Colon (tissue), 2 donors: ENCODE data around the gene RAB31.

Experiments used
- FAIRE-seq: peaks from 2 replicates; lab custom pipeline; 2012; peaks lifted over from hg19 to GRCh38; lab: Jason Lieb, UNC
- donor health status: control.
- donor health status: control.

The RAB31 gene

DNA sequence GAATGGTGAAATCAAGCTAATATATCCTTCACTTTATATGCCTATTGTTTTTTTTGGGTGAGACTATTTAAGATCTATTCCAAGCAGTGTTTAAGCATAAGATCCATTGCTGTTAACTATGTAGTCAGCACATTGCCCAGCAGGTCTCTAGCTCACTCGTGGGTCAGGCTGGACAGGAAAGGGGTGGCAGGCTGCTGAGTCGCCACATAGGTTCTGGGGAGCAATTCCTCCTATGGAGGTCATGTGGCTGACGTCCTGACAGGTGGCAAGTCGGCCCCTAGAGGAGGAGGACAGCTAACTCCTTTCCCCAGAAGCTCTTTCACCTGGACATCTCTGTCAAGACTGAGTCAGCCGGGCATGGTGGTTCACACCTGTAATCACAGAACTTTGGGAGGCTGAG lies 13.9 kb upstream of the RAB31 start:
- FAIRE-seq = no peak

DNA sequence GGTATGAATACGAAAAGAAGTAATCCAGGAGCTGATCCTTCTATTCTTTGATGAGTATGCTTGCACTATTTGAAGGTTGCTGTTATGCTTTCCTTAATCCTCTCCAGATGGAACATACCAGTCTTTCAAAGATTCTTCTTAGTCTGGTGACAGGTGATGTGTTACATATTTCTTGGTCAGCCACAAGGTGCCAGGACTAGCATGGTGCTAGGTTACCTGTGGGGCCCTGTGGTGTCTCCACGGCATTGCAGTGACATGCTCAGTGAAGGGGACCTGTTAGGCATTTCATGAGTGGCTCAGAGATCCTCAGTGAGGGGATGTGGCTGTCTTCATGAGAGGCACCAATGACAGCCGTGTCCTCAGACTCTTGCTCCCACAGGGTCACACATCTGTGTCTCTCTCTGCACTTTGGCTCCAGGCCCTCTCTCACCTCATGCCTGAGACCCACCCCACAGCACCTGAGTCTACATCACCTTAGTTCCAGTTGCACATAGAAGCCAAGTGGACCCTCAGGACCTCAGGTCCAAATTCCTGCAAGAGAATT lies 13.1 kb upstream of the RAB31 start:
- FAIRE-seq = no peak

DNA sequence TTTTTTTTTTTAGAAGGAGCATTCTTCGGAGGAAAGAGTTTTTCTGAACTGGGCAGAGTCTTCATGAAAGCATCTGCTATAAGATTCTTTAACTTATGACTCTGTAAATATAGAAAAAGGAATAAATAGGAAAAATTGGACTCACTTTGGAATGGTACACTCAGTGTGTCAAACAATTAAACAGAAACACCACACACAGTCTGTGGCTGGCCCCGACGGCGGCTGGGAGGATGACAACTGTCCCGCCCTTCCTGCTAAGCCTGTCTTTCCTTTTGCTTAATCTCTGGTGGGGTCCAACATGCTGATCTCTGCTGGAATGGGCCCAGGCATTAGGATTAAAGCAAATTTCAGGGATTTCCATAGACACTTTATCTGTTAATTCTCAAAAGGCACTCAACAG lies 12.5 kb upstream of the RAB31 start:
- FAIRE-seq = no peak

DNA sequence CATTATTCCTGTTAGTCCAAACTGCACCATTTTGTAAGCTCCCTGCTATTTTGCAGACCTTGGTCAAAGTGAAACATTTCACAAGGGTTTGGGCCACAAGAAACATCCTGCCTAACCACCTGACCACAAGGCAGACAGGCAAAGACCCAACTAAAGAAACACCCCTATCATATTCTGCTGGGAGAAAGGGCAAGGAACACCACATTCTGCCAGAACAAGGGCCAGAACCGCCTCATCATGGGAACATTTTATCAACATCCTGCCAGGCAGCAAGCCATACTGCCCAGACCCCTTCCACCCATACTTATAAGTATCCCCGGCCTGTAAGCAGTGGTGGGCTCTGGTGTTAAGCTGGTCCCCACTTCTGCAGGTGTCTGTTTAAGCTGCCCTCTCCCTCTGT lies 12.0 kb upstream of the RAB31 start:
- no peak for FAIRE-seq

DNA sequence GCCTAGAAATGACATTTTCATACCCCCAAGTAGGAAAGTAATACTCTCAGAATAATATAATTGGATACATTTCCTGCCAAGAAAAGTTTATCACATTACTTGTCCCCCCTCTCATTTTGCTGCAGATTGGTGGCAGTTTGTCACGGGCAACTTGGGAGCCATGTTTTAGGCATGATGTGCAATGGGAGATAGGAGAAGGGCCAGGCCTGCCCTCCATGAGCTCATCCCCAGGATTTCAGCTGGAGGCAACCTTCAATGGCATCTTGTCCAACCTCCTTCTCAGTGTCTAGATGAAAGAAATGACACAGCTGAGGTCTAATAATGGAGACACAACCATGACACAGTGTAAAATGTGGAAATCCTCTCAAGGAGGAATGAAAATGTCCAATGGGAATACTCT lies 11.4 kb upstream of the RAB31 start:
- FAIRE-seq = no peak

DNA sequence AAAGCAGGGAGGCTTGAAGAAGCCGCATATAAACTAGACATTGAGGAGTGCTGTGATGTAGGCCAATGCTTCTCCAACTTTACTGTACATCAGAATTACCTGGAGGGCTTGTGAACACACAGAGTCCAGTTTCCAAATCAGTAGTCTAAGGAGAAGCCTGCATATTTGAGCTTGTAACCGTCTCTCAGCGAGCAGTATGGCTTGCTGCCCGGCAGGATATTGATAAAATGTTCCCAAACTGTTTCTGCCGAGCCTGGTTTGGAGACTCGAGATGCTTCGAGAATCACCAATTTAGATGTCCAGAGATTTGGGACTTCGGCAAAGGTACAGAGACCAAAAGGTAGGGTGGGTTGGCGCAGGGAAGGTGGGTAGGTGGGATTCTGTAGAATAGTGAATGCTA lies 11.0 kb upstream of the RAB31 start:
- no peak for FAIRE-seq

DNA sequence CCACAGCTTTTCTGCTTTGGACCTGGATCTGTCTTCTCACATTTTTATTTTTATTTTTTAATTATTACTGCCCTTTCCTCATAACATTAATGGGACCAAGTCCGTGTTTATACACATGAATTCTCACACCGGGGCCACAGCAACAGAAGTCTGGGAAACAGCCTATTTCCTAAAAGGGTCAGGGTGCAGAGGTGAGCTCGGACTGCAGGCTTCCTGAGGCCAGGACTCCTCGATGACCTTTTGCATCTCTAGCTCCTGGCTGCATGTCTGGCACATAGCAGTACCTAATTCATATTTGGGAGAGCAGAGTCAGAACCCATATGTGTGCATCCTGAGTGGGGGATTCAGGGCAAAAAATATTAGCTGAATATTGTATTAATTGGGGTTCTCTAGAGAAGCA lies 9.6 kb upstream of the RAB31 start:
- FAIRE-seq = no peak

DNA sequence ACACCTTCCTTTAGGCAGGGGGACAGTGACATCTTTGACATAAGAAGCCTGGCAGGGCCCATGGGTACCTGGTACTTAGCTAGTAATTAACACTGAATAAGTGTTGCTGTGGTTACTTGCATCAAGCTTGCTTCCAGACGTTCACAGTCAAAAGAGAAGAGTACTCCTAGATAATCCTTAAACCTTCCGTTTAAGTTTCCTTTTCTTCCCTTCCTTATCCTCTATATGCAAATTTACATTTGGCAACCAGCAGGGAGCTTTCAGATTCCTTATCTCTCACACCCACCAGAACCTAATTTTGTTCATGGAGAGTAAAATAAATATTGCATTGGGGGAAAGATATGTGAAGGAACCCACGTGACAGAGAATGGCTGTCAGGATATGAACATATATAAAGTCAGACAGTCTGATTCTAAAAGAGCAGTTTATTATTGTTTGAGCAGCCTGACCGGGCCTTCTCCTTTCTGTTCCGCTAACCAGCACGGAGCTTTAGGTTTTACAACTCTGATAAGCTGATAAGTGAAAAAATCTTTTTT lies 7.8 kb upstream of the RAB31 start:
- no peak for FAIRE-seq

DNA sequence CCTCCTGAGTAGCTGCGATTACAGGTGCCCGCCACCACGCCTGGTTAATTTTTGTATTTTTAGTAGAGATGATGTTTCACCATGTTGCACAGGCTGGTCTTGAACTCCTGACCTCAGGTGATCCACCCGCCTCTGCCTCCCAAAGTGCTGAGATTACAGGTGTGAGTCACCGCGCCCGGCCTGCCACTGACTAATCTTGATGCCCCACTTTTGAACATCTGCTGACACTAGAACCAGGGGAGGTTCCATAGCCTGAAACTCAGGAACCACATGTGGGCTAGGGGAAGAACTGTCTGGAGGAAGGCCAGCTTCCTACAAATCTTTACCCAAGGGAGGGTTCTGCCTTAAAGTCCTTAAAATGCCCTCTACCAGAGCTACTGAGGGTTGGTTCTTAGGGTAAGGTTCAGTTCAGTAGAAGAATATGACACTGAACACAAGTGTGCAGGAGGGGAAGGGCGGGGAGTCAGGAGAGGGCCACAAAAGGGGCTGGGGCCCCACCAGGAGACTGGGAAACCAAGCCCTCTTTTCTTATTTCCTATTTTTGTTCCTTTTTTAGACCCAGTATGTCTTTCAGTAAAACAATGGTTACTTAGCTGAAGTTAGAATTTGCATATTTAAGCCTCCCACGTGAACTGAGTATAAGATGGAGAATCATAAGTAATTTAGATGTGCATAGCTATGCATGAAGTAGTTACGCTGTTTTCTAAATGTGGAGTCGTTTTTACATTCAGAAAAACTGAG lies 6.3 kb upstream of the RAB31 start:
- FAIRE-seq = no peak

DNA sequence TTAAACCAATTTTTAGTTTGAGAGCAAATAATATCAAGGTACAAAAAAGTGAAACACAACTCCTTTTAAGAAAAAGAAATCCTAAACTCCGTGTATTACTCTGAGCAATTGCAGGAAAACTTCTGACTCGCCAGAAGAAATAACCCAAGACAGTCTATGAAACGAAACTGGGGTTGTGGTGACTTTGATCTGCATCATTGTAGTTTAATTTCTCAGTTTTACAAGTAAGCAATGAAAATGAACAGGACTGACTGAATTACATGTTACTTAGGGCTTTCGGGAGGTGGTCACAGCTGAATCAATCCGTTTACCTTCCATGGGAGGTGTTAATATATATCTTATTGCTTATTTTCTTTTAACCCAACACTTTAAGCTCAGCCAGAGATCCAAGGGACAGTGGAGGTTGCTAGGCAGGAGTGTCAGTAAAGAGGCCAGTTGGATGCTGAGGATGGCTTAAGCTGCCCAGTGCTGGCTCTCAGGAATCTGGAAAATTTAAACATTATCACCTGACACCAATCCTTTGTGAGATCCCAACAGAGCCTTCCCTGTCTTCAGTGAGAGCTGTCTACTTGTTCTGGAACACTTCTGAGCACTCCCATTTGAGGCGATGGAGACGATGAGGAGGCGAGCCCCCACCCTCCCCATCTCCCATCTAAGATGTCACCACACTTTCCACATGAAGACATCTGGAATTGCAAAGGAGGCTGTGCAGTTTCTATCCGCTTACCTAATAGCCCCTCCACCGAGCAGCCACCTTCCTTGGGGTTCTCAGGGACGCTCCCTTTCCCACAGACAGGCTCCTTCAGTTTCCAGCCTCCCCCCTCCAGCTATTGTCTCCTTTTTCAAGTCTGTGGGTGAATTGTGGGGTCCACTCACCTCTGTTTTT lies 3.6 kb upstream of the RAB31 start:
- no peak for FAIRE-seq

DNA sequence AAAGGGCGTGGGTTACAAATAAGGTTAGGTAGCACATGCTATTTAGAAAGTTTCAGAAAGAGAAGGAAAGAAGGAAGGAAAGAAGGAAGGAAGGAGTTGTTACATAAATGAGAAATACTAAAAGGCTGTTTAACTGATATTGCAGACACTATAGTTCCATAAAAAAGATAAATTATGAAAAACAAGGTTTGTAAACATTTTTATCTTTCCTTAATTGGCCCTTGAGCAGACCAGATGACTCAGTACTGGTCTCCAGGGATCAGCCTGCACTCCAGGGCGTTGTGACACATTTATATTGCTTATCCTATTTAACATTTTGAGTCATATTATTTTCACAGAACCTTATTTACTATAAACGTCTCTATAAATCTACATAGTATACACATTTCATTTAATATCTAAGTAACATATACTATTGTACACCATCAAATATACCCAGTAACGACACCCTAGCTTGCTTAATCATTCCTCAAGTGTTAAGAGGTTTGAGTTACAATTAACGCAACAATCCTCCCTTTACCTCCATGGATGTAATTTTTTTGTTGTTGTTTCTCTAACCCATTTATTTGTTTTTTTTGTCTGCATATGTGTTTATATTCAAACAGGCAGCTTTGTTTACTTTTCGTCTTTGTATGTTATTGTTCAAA lies 2.8 kb upstream of the RAB31 start:
- no peak for FAIRE-seq

DNA sequence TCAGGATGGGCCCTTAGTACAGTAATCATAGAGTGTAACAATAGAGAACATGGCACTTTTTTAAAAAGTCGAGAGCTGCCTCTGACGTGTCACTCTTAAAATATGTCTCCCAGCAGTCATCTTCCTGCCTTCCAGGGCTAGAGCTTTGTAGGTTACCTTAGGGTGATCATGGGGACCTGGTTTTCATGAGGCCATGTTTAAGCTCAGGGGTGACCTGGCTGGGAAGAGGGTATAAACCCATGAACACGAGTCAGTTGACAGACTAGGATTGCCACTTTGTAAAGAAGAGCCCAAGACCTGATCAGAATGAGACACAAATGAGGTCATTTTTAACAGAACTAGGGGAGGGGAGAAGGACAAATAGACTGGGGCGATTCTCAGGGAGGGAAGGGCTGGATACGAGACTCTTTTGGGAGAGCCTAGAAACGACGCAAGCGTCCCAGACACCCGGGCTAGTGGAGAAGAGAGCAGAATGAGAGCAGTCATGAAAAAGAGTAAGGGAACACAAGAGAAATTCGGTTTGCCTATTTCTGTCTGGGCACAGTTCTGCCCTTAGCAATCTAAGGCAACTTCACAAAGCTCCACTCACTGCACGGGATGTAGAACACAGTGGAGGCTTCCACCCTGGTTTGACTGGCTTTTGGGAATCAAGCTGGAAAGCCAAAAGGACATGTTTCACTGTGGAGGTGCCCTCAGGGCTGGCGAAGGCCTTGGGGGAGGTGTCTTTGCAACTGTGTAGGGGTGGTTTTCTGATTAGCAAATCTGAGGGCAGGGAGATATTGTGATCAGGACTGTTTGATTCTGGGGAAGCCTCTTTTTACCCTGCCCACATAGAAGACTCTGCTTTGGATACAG lies 1.8 kb upstream of the RAB31 start:
- FAIRE-seq = no peak

DNA sequence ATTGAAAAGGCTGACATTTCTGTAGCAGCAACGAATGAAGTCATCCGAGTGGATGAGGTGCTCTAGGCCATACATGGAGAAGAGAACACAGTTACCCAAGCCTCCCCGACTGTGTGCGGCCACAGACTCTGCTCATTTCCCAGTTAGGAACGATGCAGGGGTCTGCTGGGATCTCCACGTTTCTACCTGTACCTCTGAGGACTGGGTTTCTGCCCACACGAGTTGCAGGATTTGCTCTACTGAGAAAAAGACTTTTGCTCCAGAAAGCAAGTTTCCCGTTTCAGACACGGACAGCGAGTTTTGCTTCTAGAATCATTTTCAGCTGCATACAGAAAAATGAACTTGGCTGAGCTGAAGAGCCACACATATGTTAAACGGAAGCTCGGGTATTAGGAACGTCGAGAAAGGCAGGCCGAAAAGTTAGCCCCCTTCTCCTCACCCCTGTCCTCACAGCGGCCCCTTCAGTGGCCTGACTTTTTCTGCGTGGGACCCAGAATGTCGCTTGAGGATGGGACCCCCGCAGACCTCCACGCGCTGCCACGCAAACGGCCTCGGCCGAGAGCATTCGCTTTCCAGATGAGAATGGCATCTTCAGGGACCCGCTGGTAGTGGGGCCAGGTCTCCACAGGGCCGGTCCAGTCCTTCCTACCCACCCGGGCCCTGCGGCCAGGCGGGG lies 582 bp upstream of the RAB31 start:
- FAIRE-seq = no peak

DNA sequence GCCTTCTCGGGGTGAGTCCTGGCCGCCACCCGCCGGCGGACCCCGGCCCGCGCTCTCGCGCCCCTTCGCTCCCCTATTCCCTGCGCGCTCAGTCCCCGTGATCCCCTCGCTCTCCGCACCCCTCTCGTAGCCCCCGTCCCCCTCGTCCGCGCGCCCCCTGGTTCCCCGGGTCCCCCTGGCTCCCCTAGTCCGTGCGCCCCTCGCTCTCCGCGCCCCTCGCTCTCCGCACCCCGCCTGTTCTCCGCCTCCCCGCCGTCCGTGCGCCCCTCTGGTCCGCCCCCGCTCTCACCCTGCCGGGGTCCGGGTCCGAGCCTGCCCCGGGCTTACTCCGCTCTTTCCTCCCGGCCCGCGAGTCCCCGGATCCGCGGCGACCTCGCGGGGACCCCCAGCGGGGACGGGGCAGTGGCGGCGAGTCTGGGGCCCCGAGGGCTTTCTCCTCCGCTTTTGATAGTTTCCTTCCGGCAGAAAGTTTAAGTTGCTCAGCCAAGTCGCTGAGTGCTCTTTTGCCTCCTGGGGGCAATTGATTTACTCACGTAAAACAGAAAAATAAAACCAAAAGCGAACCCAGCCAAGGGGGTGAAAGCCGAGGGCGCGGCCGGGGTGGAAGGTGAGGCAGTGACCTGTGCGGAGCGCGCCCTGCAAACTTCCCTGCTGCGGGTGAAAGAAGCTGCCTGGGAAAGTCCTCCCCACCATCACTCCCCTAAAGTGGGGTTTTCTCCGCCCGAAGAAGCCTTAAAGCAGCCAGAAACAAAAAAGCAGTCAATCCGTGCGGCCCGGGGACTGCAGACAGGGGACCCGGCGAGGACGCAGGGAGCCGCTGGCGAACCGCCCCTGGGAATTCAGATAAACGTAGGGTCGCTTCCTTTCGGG lies 568 bp downstream of the RAB31 start:
- no peak for FAIRE-seq

DNA sequence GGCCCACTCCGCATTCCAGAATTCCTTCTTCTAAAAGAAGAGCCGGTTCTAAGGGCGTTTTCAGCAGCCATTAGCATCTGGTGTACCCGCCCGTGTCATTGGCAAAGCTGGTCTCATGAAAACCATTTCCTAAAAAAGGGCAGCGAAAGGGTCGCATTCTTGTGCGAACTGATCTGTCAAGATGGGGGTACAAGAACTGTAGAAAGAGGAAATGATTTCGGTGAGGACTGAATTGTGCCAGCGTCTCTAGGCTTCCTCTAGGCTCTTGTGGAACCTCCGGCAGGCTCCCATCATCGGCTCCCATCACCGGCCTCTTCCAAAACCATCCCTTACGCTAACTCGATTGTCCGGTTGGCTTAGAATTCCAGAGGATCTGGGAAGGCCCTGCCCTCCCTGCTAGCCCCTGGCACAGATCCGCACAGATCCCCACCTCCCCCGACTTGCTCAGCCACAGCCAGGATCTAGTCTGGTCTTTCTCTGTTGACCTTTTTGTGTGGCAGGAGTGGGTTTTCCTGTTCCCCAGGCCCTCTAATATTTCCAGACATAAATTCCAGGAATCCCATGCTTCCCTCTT lies 1.3 kb downstream of the RAB31 start:
- FAIRE-seq = no peak

DNA sequence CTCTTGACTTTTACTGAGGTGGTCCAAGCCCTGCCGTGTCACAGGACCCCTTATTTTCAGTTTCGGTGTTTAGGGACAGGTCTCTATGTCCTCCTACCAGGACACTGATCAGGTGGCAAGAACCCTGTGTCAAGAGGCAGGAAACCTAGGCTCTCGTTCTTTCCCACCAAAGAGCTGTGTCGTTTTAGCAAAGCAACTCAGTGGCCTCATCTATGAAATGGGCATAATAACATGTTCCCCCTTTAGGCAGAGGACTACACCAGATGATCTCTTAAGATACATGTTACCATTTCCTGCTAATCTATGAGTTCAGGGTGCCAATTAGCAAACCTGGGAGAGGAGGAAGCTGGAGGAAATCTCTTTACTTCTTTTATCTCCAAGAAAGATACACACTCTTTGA lies 1.9 kb downstream of the RAB31 start:
- FAIRE-seq = no peak

DNA sequence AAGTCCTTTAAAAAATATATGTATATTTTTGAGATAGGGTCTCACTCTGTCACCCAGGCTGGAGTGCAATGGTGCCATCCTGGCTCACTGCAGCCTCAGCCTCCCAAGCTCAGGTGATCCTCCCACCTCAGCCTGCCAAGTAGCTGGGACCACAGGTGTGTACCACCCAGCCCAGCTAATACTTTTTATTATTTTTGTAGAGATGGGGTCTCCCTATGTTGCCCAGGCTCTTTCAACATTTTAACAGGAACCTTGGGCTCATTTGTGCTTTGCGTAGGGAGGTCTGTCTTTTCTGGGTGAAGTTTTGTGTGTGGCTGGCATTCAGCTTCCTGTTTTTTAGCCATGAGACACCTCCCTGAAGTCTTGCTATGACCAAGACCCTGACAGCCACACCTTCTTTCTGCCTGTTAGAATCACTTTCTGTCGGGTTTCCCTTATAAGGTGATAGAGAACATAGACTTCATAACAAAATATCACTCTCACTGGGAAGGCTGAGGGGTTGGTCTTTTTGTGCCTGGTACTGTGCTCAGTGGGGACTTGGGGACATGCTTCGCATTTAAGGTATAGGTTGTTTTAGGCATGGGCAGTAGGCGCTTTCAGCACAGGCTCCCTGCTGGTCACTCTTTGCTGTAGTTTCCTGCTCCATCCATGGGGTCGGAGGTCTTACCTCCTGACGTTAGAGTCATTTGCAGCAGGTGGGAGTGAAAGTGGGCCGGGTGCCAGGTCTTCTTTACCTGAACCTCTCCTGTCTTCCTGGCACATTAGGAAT lies 3.4 kb downstream of the RAB31 start:
- FAIRE-seq = no peak

DNA sequence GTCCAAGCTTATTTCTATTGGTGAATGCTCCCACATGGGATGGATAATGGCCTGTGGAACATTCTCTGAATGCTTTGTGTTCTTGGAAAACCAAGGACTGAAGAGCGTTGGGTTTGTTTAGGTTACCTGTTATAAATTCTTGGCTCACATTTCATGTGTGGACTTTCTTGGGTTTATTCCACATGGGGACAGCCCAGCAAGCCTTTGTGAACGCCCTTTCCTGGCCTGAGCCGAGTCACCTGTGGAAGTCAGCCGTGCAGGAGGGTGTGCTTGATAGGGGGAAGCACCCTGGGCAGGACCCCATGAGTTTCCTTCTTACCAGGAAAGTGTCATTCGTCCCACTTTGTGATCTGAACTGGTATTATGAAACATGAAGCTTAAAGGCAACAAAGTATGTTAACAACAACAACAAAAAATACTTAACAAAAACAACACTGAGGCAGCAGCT lies 4.1 kb downstream of the RAB31 start:
- no peak for FAIRE-seq

DNA sequence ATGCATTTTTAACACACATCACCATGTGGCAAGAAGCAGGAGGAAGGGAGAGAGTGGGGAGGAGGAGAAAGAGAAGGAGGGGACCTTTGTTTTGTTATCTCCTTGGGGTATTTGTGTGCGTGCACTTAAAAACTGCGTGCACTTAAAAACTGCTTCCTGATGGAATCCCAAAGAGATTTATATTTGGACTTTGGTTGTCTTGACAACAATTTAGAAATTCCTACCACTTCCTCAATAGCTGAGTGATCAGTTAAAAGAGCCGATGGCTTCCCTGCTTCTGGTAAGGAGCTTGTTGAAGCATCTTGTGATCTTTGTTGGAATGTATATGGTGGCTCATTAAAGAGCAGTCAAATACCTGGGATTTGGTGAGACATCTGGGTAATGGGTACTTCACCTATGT lies 4.5 kb downstream of the RAB31 start:
- FAIRE-seq = no peak
